Measurements from ENCODE around the gene C20orf204.
A peak's percentile ranks its signal among the peaks of the same experiment; 100 is the strongest.

C20orf204 gene

GRCh38 chr20:64056639-64056888, 20.6 kb downstream of the C20orf204 start:
- DNase-seq (ENCODE audit: low read depth in 2 of 2): no peak

GRCh38 chr20:64056889-64057627, 21.1 kb downstream of the C20orf204 start:
- DNase-seq (ENCODE audit: low read depth in 2 of 2): no peak

DNA sequence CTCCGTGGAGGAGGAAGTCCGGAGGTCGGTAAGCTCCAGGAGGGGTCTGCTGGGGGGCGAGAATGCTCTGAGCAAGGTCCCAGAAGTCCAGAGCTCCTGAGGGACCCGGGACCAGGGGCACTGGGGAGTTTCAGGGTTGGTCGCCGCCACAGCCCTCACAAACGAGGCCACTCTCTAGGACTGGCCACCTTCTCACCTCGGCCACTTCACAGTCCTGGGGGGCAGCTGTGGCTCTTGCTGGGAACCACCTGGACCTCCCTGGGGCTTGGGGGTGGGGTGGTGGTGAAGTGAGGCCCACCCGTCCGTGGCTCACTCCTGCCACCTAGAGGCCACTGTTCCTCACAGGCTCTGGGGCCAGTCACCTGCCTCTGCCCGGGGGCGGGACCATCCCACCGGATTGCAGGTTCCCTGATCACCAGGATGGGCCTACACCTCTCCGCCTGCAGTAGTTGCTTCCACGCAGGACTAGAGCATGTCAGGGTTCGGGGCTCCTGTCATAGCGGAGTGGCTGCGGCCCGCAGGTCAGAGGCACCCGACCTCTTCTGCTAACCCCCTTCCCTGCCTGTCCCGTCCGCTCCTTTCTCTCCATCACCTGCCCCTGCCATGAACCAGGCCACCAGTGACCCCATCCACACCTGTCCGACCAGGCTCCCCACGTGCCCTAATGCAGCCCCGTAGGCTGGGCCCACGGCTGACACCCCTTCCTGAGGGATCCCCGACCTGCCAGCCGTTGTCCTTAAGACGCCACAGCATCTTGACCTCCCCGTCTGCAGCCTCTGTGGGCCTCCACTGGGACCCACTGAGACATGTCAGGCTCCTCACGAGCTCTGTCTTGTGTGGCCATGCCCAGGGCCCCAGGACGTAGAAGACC, 21.9 kb downstream of the C20orf204 start:
- DNase-seq (ENCODE audit: low read depth in 2 of 2): peak; percentile 58 to 75

GRCh38 chr20:64058536-64058935, 22.6 kb downstream of the C20orf204 start:
- DNase-seq (ENCODE audit: low read depth in 2 of 2): no peak

GRCh38 chr20:64062276-64062595, 26.3 kb downstream of the C20orf204 start:
- DNase-seq (ENCODE audit: low read depth in 2 of 2): no peak

- DNase-seq (ENCODE audit: low read depth in 2 of 2): peak; percentile 87 to 88
Measured at GRCh38 chr20:64062596-64063388, 26.8 kb downstream of the C20orf204 start, which contains the start of gene TCEA2. TCEA2 (plus strand) TSS chr20:64063198; CDS start chr20:64063313, 115 bp downstream.

- no peak for DNase-seq (ENCODE audit: low read depth in 2 of 2)
Measured at GRCh38 chr20:64063389-64064144, 27.6 kb downstream of the C20orf204 start.

DNA sequence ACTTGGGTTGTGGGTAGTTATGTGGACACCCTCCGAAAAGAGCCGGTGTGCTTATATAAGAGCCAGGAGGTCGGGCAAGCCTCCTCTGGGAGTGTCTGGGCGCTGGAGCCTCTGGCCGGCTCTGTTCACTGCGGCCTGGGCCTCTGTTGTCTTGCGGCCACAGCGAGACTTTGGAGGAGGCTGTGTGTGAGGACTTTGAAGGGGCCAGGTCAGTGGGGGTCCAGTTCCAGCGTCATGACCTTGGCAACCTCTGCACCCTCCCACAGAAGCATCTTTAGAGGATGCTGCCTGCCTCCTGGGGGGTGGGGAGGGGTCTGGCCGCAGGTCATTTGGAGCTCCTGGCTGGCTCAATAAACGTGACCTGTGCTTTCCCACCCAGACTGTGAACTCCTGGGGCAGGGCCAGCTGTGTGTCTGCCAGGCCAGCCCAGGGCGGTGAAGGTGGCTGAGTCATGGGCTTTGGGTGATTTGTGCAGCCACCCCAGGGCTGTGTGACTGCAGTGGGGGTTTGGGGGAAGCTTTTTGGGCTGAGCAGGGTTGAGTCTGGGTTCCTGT, 28.2 kb downstream of the C20orf204 start:
- DNase-seq (ENCODE audit: low read depth in 2 of 2): no peak

- no peak for DNase-seq (ENCODE audit: low read depth in 2 of 2)
Measured at GRCh38 chr20:64065062-64065973, 29.3 kb downstream of the C20orf204 start.

- DNase-seq (ENCODE audit: low read depth in 2 of 2): no peak
Measured at GRCh38 chr20:64065974-64066343, 30.0 kb downstream of the C20orf204 start.

DNA sequence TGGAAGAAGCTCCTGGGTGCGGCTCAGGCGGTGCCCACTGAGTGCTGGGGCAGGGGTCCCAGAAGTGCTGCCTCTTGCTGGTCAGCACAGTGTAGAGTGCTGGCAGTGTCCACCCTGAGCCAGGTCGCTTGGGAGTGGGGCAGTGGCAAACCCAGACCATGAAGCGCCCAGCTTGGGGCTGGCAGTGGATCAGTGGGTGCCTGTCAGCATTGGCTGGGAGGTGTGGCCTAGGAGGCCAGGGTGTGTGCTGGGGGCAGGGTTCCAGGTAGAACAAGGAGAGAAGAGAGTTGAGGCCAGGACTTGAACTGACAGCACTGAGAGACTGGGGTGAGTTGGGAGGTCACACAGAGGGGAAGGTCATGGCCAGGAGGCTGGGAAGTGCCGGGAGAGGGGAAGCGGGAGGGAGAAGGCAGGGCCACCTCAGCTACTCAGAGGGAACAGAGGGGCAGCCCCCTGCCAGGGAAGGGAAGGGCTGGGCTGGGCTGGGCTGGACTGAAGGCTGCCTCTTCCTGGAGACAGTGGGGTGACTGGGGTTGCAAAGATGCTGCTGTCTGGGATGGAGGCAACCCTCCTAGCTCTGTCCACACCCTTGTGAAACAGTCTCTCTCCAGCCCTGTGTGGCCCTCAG, 31.1 kb downstream of the C20orf204 start:
- DNase-seq (ENCODE audit: low read depth in 2 of 2): no peak

DNA sequence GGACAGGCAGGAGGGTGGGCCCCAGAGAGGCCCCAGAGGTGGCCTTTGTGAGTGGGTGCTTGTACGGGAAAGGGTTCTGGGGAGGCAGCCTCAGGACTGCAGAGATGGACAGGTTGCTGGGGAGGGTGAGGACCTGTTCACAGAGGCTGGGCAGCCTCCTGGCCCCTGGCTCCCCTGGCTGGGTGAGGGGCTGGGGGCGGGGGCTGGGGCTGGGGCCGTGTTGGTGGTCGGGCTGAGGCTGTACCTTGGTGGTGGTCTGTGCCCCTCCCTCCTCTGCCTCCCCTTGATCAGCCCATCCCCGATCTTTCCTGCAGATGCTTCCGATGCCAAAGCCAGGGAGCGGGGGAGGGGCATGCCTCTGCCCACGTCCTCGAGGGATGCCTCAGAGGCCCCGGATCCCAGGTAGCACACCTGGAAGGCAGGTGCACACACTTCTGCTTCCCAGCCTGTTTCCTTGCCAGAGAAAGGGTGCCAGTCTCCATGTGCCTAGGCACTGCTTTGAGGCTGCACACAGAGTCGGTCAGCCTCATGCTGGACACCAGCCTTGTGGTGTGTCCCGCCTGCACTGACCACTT, 31.8 kb downstream of the C20orf204 start:
- DNase-seq (ENCODE audit: low read depth in 2 of 2): no peak

- no peak for DNase-seq (ENCODE audit: low read depth in 2 of 2)
Measured at GRCh38 chr20:64068386-64069208, 32.6 kb downstream of the C20orf204 start.

- DNase-seq (ENCODE audit: low read depth in 2 of 2): no peak
Measured at GRCh38 chr20:64069209-64069613, 33.2 kb downstream of the C20orf204 start.

GRCh38 chr20:64069614-64070243, 33.7 kb downstream of the C20orf204 start:
- DNase-seq (ENCODE audit: low read depth in 2 of 2): no peak

DNA sequence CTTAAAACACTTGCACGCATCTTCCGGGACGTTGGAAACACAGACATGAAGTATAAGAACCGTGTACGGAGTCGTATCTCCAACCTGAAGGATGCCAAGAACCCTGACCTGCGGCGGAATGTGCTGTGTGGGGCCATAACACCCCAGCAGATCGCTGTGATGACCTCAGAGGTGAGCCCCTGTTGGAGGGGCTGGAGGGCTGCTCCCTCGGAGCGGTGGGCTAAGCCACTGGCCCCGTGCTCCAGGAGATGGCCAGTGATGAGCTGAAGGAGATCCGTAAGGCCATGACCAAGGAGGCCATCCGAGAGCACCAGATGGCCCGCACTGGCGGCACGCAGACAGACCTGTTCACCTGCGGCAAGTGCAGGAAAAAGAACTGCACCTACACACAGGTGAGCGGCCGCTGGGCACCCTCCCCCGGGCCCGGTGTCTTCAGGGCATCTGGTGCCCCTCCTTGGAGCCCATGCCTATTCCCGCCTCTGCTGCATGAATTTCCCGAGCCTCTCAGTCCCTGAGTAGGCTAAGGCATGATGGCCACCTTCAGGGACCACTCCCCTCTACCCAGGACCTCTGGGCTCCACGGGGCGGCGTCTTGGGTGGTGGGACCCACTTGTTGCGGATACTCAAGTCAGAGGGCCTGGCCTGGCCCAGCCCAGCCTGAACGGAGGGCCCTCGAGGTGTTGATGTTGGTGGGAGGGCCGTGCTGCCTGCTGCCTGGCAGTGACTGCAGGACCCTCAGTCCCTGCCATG, 34.4 kb downstream of the C20orf204 start:
- DNase-seq (ENCODE audit: low read depth in 2 of 2): no peak
